SK-N-DZ (cell line): ENCODE results near the gene AP5Z1.

ENCODE experiments used
- DNase-seq: peaks from one replicate; pipeline ENCODE4 v3.0.0-alpha.2; 2015; ENCODE audit warnings: low spot score

AP5Z1 gene

DNA sequence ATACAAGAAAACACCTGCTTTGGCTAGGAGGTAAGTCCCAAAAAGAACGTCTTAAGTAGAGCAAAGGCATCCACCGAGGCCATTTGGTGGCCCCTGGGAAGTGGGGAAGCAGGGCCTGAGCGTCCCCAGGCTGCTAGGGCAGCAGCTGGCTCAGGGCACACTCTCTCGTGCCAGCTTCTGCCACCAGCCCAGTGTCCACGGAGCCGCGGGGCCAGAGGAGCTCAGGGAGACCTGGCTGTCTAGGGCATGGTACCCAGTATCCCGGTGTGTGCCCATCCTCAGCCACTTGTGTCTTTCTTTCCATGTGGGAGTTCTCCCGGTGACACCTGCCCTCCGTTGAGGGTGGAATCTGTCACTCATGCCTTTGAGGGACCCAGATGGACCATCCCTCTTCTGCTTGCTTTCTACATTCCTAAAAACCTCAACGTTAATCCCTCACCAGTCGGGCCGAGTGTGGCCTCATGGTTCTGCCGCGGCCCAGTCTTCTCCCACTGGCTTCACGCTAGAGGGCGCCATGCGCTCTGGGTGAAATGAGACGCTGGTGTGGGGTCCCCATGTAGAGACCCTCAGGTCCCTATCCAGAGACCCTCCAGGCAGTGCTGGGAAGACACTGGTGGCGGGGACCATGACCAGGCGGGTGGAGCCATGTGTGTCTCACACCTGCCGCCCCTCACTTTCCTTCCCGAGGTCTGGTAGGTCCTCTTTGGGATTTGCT, 9.5 kb upstream of the AP5Z1 start:
- DNase-seq, result no peak

DNA sequence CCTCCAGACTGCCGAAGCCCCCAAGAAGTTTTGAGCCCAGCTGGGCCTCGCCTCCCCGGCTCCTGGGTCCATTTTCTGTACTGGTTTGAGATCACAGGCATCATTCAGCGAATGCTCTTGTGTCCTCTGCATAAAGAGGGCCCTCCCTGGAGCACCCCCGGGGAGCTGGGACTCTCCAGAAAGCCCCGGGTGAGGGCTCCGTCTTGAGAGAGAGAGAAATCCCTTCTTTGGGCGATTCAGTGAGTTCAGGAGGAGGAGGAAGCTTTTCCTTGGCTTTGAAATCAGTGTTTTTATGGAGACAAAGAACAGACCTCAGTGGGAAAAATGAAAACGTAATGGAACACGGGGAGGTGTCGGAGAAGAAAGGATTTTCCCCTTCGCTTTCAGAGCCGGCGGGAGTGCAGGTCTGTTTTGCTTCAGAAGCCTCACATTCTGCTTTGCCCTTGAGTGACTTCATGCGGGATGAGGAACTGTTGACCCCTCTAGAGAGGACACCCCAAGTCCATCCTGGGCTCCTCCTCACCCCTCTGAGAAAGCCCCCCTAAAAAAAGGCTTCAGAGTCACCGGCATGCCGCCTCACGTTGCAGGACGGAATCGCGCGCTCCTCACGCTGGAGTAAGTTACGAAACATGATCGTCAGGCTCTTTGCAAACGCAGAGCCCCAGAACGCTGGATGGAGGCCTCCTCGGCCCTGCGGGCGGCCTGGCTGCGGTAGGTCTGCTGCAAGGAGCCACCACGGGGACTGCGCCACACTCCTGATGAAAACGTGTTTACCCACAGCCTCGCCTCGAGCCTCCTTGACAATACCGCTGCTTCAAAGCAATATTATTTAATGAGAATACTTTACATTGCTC, 8.5 kb upstream of the AP5Z1 start:
- DNase-seq, result no peak

DNA sequence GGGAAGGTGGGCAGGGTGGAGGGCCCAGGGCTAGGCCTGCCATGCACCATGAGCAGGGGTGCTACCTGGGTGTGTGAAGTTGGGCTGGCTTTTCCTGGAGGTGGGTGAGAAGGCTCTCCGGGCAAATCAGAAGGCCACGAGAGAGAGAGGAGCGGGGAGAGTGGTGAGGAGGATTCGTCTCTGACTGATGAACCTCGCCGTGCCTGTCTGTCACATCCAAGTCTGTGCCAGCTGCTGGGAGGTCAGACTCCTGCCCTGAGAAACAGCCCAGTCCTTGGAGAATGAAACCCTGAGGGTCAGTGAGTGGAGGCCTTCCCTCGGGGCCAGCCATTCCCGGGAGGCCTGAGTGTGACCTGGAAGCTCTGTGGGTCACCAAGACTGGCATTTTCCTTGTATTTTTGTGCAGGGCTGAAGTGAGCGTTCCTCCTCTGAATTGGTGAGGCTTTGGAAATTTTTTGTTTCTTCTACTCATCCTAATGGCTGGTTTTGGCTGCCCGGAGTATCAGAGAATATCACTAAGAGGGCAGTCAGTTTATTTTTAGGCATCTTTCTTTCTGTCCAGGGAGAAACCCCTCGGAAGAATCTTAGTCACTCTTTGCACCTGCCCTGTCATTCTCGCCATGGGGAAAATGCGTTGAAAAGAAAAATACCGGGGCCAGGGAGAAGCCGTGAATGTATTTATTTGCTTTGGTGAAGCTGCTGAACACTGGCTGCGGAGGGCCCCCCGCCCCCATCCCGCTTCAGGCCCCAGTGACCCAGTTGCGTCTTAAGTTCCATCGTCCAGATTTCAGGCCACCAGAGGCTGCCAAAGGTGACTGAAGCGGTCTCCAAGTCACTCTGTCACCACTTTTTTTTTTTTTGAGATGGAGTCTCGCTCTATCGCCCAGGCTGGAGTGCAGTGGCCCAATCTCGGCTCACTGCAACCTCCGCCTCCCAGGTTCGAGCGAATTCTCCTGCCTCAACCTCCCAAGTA, 6.5 kb upstream of the AP5Z1 start:
- no peak for DNase-seq

DNA sequence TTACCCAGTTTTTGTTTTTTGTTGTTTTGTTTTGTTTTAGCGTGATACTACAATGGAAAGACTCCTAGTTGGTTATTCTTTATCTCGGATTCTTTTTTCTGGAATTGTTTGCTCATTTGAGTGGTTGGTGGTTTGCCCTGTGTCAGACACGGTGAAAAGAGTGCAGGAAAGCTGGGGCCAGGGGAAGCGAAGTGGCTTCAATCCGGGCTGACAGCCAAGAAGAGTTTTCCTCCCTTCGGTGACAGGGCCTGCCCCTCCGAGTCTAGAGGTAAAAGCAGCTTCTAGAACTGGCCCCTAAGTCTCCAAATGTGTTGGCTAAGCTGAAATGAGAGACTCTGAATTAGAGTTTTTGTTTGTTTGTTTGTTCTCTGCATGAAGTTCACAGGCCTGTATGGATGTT, 5.7 kb upstream of the AP5Z1 start:
- no peak for DNase-seq

DNA sequence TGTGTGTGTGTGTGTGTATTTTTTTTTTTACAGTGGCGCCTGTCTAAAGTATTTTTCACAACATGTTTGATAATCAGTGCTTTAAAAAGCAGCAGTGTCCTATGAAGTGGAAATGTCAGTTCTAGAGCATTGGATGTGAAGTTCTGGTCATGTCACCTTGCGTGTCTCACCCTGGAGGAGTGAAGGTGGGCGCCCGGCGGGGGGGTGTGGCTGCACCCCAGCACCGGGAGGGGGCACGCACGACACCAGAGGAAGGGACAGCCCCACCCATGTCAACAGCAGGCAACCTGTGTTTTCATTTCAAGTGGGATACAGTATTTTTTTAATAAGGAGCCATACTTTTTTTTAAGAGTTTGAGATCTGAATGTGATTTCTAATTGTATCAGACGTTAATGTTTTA, 4.5 kb upstream of the AP5Z1 start:
- DNase-seq, result no peak

- DNase-seq, result no peak
Measured at GRCh38 chr7:4771737-4772136, 3.7 kb upstream of the AP5Z1 start.

- DNase-seq, result no peak
Measured at GRCh38 chr7:4772306-4772705, 3.1 kb upstream of the AP5Z1 start.

DNA sequence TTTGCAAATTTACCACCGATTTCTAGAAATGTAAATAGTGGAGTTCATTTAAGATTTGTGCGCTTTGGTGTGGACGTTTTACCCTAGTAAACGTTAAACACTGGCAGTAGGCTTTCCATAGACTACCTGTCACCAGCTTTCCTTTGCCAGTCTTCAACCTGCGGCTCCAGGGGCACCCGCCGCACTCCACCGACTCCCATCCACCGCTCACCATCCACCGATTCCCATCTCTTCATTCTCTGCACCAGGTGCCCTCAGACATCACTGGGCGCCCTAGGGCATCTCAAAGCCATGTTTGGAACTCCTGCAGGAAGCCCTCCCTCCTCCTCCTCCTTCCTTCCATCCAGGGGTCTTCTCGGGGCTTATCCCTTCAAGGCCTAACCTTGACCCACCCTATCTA, 1.4 kb upstream of the AP5Z1 start:
- DNase-seq, result no peak

GRCh38 chr7:4774658-4775249, 669 bp upstream of the AP5Z1 start:
- peak; percentile 23 for DNase-seq

- DNase-seq, result no peak
Measured at GRCh38 chr7:4775848-4776623, 613 bp downstream of the AP5Z1 start.

- no peak for DNase-seq
Measured at GRCh38 chr7:4779118-4779517, 3.7 kb downstream of the AP5Z1 start.

DNA sequence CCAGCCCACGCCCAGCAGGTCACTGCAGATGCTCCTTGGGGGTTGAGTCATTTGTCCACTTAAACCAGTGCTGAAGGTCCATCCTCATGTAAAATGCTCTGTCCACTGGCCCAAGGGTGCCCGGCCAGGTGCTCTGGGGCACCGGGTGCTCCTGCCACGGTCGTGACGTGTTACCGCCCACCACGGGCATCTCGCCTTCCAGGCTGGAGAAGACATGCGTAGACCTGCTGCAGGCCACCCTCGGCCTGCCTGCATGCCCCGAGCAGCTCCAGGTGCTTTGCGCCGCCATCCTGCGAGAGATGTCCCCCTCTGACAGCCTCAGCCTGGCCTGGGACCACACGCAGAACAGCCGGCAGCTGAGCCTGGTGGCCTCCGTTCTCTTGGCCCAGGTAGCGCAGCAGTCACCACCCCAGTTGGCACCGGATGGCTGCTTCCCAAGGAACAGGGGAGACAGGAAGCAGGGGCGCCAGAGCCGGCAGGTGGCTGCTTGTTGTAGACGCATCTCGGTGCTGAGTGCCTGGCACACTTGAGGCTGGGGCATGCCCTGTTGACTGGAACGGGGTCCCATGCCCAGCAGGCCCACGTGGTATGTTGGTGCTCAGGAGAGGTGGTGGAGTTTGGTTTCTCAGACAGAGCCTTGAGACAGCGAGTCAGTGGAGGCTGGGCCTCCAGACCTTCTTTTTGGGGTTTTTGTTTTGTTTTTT, 6.1 kb downstream of the AP5Z1 start:
- DNase-seq, result no peak

GRCh38 chr7:4782333-4783291, 7.2 kb downstream of the AP5Z1 start:
- DNase-seq, result no peak

- no peak for DNase-seq
Measured at GRCh38 chr7:4783292-4783652, 7.8 kb downstream of the AP5Z1 start.

DNA sequence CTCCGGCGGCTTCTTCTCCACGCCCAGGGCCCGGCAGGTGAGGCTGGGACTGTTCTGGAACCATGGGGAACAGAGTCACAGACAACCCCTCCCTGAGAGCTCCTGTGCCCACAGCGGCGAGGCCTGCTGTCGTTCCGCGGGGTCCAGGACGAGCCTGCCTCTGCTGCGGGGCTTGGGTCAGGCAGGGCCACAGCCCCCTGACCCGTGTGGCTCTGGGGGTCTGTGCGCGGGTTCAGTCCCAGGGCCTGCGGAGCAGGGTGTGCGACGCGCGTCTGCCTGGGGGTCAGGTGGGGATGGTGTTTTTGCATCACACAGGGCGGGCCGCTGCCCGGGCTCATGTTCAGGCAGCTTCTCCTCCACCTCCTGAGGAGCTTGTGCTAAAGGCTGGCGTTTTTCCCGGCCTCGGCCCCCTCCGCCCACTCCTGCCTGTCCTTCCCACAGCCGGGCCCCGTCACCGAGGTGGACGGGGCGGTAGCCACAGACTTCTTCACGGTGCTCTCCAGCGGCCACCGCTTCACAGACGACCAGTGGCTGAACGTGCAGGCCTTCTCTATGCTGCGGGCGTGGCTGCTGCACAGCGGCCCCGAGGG, 8.4 kb downstream of the AP5Z1 start:
- no peak for DNase-seq

DNA sequence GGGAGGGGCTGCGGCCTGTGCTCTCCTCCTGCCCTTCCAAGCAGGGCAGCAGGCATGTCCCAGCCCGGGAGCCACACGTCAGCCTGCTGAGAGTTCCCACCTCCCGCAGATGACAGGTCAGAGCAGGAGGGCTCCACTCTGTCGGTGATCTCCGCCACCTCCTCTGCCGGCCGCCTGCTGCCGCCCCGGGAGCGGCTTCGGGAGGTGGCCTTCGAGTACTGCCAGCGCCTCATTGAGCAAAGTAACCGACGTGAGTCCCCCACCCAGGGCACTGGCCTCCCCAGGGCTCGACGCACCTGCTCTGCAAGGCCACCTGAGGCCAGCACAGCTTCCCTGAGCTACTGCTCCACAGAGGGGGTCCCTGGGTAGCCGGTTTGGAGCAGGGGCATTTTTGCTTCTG, 9.4 kb downstream of the AP5Z1 start:
- DNase-seq, result no peak

GRCh38 chr7:4785371-4785770, 9.9 kb downstream of the AP5Z1 start:
- DNase-seq, result no peak

GRCh38 chr7:4786015-4786414, 10.6 kb downstream of the AP5Z1 start:
- DNase-seq, result no peak

DNA sequence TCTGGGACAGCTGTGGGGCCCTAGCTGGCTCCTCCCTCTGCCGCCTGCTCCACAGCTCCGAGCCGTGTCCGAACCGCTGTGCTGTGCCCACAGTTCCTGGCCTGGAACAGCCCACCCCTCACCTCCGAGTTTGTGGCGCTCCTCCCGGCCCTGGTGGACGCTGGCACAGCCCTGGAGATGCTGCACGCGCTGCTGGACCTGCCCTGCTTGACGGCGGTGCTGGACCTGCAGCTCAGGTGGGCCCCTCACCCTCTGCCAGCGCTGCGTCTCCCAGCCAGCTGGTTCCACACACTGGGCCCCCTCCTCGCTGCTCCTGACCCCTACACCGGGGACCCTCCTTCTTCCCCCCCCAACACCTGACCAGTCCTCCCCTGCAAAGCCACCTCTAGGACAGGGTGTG, 12.1 kb downstream of the AP5Z1 start:
- DNase-seq, result no peak
